ENCODE data around the gene TOMM20. TPM values are rescaled to one million over a fixed set of nuclear protein-coding genes. Genes with fewer than 3 reads are reported as not detected.

TOMM20 gene
- total RNA-seq, 1 experiment from 2014 or later, result 172 TPM

Other genes with a start within 250 kb of the TOMM20 start
- 101 and 105 TPM in 2 replicates for gene RBM34, start 32.4 kb upstream of the TOMM20 start, total RNA-seq (2014; rRNA removed; shearing (Covaris generic))
- gene ARID4B, start 199.3 kb upstream of the TOMM20 start, total RNA-seq (2014; rRNA removed; shearing (Covaris generic)), result 16.0 and 27.0 TPM in 2 replicates
- gene GGPS1, start 199.7 kb upstream of the TOMM20 start, total RNA-seq (2014; rRNA removed; shearing (Covaris generic)), result 52.5 and 53.8 TPM in 2 replicates
- gene TBCE, start 238.6 kb upstream of the TOMM20 start, total RNA-seq (2014; rRNA removed; shearing (Covaris generic)), result 28.8 and 31.0 TPM in 2 replicates

Data from H7 (cell line).